ENCODE data around the gene ATP8B4.

Gene ATP8B4

GRCh38 chr15:49847423-49848281, 271.4 kb downstream of the ATP8B4 start:
- no peak for DNase-seq

- DNase-seq: no peak
Measured at GRCh38 chr15:49844390-49844789, 274.6 kb downstream of the ATP8B4 start.

- no peak for DNase-seq
Measured at GRCh38 chr15:49843725-49844124, 275.3 kb downstream of the ATP8B4 start.

- no peak for DNase-seq
Measured at GRCh38 chr15:49842031-49842730, 276.9 kb downstream of the ATP8B4 start.

- DNase-seq: peak; percentile 2
Measured at GRCh38 chr15:49832511-49832910, 286.5 kb downstream of the ATP8B4 start.

- DNase-seq: no peak
Measured at GRCh38 chr15:49831206-49831965, 287.6 kb downstream of the ATP8B4 start.

- DNase-seq: no peak
Measured at GRCh38 chr15:49830391-49830790, 288.6 kb downstream of the ATP8B4 start.

GRCh38 chr15:49827311-49827710, 291.7 kb downstream of the ATP8B4 start:
- no peak for DNase-seq

GRCh38 chr15:49826640-49827234, 292.3 kb downstream of the ATP8B4 start:
- no peak for DNase-seq

GRCh38 chr15:49824775-49825099, 294.3 kb downstream of the ATP8B4 start:
- no peak for DNase-seq

GRCh38 chr15:49823987-49824774, 294.9 kb downstream of the ATP8B4 start:
- no peak for DNase-seq

GRCh38 chr15:49817100-49817499, 301.9 kb downstream of the ATP8B4 start:
- no peak for DNase-seq

- DNase-seq: no peak
Measured at GRCh38 chr15:49815950-49816349, 303.1 kb downstream of the ATP8B4 start.

- DNase-seq: no peak
Measured at GRCh38 chr15:49815526-49815925, 303.5 kb downstream of the ATP8B4 start.

GRCh38 chr15:49814709-49815108, 304.3 kb downstream of the ATP8B4 start:
- DNase-seq: no peak

- no peak for DNase-seq
Measured at GRCh38 chr15:49813625-49814024, 305.4 kb downstream of the ATP8B4 start.

- DNase-seq: no peak
Measured at GRCh38 chr15:49810720-49811119, 308.3 kb downstream of the ATP8B4 start.

- DNase-seq: no peak
Measured at GRCh38 chr15:49809894-49810609, 309.0 kb downstream of the ATP8B4 start.

- DNase-seq: no peak
Measured at GRCh38 chr15:49808341-49808740, 310.7 kb downstream of the ATP8B4 start.
